Activated CD4-positive, alpha-beta T cell treated with anti-CD3 and anti-CD28 coated beads, Interleukin-2, amount 10 ng/mL, durations not matched to agents 24 days and 14 days (primary cell): ENCODE data around the gene CD69. TPM values are rescaled to one million over a fixed set of nuclear protein-coding genes. Genes with fewer than 3 reads are reported as not detected.
"Not testable (repeated sequence)": the region's sequence is repeated elsewhere in the genome, so short reads cannot be mapped to it uniquely, and the experiment has no call there.

Experiments used
- DNase-seq: peaks from one replicate; pipeline ENCODE4 v3.0.0; 2022
- H3K27ac Mint-ChIP-seq: one replicate; pipeline ENCODE4 v1.8.0; 2022; ENCODE audit warnings: mild to moderate bottlenecking, mixed read lengths
- H3K27me3 Mint-ChIP-seq: one replicate; pipeline ENCODE4 v1.8.0; 2022; ENCODE audit warnings: mixed read lengths
- H3K36me3 Mint-ChIP-seq: one replicate; pipeline ENCODE4 v1.8.0; 2022; ENCODE audit warnings: low read depth, mild to moderate bottlenecking, mixed read lengths
- H3K4me1 Mint-ChIP-seq: one replicate; pipeline ENCODE4 v1.8.0; 2021; ENCODE audit warnings: mixed read lengths
- H3K4me3 Mint-ChIP-seq: one replicate; pipeline ENCODE4 v1.8.0; 2022; ENCODE audit warnings: mild to moderate bottlenecking, moderate library complexity, mixed read lengths
- H3K9me3 Mint-ChIP-seq: one replicate; pipeline ENCODE4 v1.8.0; 2021; ENCODE audit warnings: mixed read lengths
- intact Hi-C: fragments of 100-400 bp; cut with micrococcal nuclease; formaldehyde crosslinking; loops from one replicate; pipeline ENCODE4 v1.15.1; 2023
- total RNA-seq: library from RNA; stranded (reverse); gene quantifications from 2 replicates; pipeline ENCODE4 v1.2.3, GENCODE V29; 2022

The CD69 gene
- total RNA-seq, 1 donor from 2014 or later, result 111 TPM

GRCh38 chr12:9751204-9752144 lies 9.2 kb downstream of the CD69 start:
- Mint-ChIP-seq H3K36me3 (peaks cover 45% of the 10 kb centered on the region), H3K27ac (peak overlapping the region; percentile 72), H3K4me1 (peaks cover 51% of the 10 kb centered on the region), H3K27me3 (no peaks in the 10 kb centered on the region), H3K4me3 (peak overlapping the region; percentile 53), H3K9me3 (no peaks in the 10 kb centered on the region)
- intact Hi-C loops, result no loop called here
- peak; percentile 80 for DNase-seq

- intact Hi-C loops, result loop anchor here (1.0 kb wide), 2 partner anchors 48 to 64 kb away; no protein-coding TSS in a partner anchor
- H3K36me3 Mint-ChIP-seq, result peaks cover 37% of the 10 kb centered on the region
- H3K9me3 Mint-ChIP-seq, result no peaks in the 10 kb centered on the region
- peaks cover 46% of the 10 kb centered on the region for H3K4me1 Mint-ChIP-seq
- H3K4me3 Mint-ChIP-seq, result peak overlapping the region; percentile 55
- no peaks in the 10 kb centered on the region for H3K27me3 Mint-ChIP-seq
- peak overlapping the region; percentile 70 for H3K27ac Mint-ChIP-seq
- peak; percentile 89 for DNase-seq
Measured at GRCh38 chr12:9750276-9751203, 10.2 kb downstream of the CD69 start.

- H3K27ac Mint-ChIP-seq, result no peak overlapping the region
- no peak overlapping the region for H3K4me3 Mint-ChIP-seq
- no peaks in the 10 kb centered on the region for H3K9me3 Mint-ChIP-seq
- H3K4me1 Mint-ChIP-seq, result peaks cover 46% of the 10 kb centered on the region
- no peak for DNase-seq
- H3K27me3 Mint-ChIP-seq, result no peaks in the 10 kb centered on the region
- H3K36me3 Mint-ChIP-seq, result peaks cover 29% of the 10 kb centered on the region
- intact Hi-C loops, result loop anchor here (1.0 to 10.0 kb wide), 4 partner anchors 49 to 385 kb away; partner anchors contain the start of gene CLEC12B
Measured at GRCh38 chr12:9749640-9750039, 11.1 kb downstream of the CD69 start.

- no peaks in the 10 kb centered on the region for H3K27me3 Mint-ChIP-seq
- no peak for DNase-seq
- no peak overlapping the region for H3K27ac Mint-ChIP-seq
- no peak overlapping the region for H3K4me3 Mint-ChIP-seq
- peaks cover 6% of the 10 kb centered on the region for H3K36me3 Mint-ChIP-seq
- peaks cover 3% of the 10 kb centered on the region for H3K9me3 Mint-ChIP-seq
- intact Hi-C loops, result loop anchor here (10.0 kb wide), 2 partner anchors 270 to 380 kb away; partner anchors contain the start of gene CLEC12B
- H3K4me1 Mint-ChIP-seq, result peaks cover 48% of the 10 kb centered on the region
Measured at GRCh38 chr12:9745199-9745598, 15.5 kb downstream of the CD69 start.

- DNase-seq, result peak; percentile 84
- Mint-ChIP-seq H3K27ac (peak overlapping the region; percentile 95), H3K9me3 (peaks cover 3% of the 10 kb centered on the region), H3K4me3 (peak overlapping the region; percentile 57), H3K4me1 (peaks cover 58% of the 10 kb centered on the region), H3K36me3 (peaks cover 10% of the 10 kb centered on the region), H3K27me3 (no peaks in the 10 kb centered on the region)
- intact Hi-C loops, result loop anchor here (1.0 to 10.0 kb wide), 7 partner anchors 52 to 378 kb away; partner anchors contain the start of genes CLEC12B and CLEC2B
Measured at GRCh38 chr12:9742661-9743060, 18.0 kb downstream of the CD69 start.

GRCh38 chr12:9741726-9742125 lies 19.0 kb downstream of the CD69 start:
- peaks cover 3% of the 10 kb centered on the region for H3K9me3 Mint-ChIP-seq
- H3K4me1 Mint-ChIP-seq, result peaks cover 61% of the 10 kb centered on the region

GRCh38 chr12:9740106-9740750 lies 20.5 kb downstream of the CD69 start:
- H3K9me3 Mint-ChIP-seq, result peaks cover 3% of the 10 kb centered on the region
- no peaks in the 10 kb centered on the region for H3K27me3 Mint-ChIP-seq
- intact Hi-C loops, result loop anchor here (2.0 to 10.0 kb wide), 4 partner anchors 31 to 375 kb away; partner anchors contain the start of gene CLEC12B
- DNase-seq, result peak; percentile 74
- H3K4me1 Mint-ChIP-seq, result peaks cover 68% of the 10 kb centered on the region
- peak overlapping the region; percentile 74 for H3K4me3 Mint-ChIP-seq
- peak overlapping the region; percentile 83 for H3K27ac Mint-ChIP-seq
- H3K36me3 Mint-ChIP-seq, result peaks cover 12% of the 10 kb centered on the region

More at GRCh38 chr12:9741726-9742125, 19.0 kb downstream of the CD69 start:
- Mint-ChIP-seq H3K4me3 (peak overlapping the region; percentile 57), H3K36me3 (peaks cover 12% of the 10 kb centered on the region), H3K27me3 (no peaks in the 10 kb centered on the region), H3K27ac (peak overlapping the region; percentile 96)
- peak; percentile 94 for DNase-seq
- intact Hi-C loops, result loop anchor here (1.0 to 10.0 kb wide), 11 partner anchors 8 to 377 kb away; partner anchors contain the start of genes CLEC12B, CLEC2B and CLECL1

- H3K36me3 Mint-ChIP-seq, result peaks cover 12% of the 10 kb centered on the region
- not testable (repeated sequence) for DNase-seq, H3K27ac Mint-ChIP-seq, H3K4me3 Mint-ChIP-seq, H3K9me3 Mint-ChIP-seq, H3K27me3 Mint-ChIP-seq
- peaks cover 61% of the 10 kb centered on the region for H3K4me1 Mint-ChIP-seq
- intact Hi-C loops, result loop anchor here (2.0 to 10.0 kb wide), 5 partner anchors 31 to 495 kb away; partner anchors contain the start of gene CLEC12B
Measured at GRCh38 chr12:9739404-9740105, 21.1 kb downstream of the CD69 start.

- not testable (repeated sequence) for H3K9me3 Mint-ChIP-seq, DNase-seq, H3K27me3 Mint-ChIP-seq
- intact Hi-C loops, result loop anchor here (10.0 kb wide), 1 partner anchor 494 kb away; no protein-coding TSS in a partner anchor
- peaks cover 12% of the 10 kb centered on the region for H3K36me3 Mint-ChIP-seq
- peaks cover 62% of the 10 kb centered on the region for H3K4me1 Mint-ChIP-seq
- H3K4me3 Mint-ChIP-seq, result peak overlapping the region; percentile 42
- H3K27ac Mint-ChIP-seq, result peak overlapping the region; percentile 61
Measured at GRCh38 chr12:9738905-9739304, 21.8 kb downstream of the CD69 start.

- intact Hi-C loops, result loop anchor here (10.0 kb wide), 1 partner anchor 492 kb away; no protein-coding TSS in a partner anchor
- H3K36me3 Mint-ChIP-seq, result peaks cover 15% of the 10 kb centered on the region
- peak overlapping the region; percentile 61 for H3K4me3 Mint-ChIP-seq
- H3K9me3 Mint-ChIP-seq, result peaks cover 3% of the 10 kb centered on the region
- peak overlapping the region; percentile 80 for H3K27ac Mint-ChIP-seq
- no peak for DNase-seq
- no peaks in the 10 kb centered on the region for H3K27me3 Mint-ChIP-seq
- H3K4me1 Mint-ChIP-seq, result peaks cover 60% of the 10 kb centered on the region
Measured at GRCh38 chr12:9736936-9737705, 23.6 kb downstream of the CD69 start.

GRCh38 chr12:9735601-9736000 lies 25.1 kb downstream of the CD69 start:
- no peak overlapping the region for H3K27ac Mint-ChIP-seq

More at GRCh38 chr12:9735601-9736000, 25.1 kb downstream of the CD69 start:
- intact Hi-C loops, result loop anchor here (10.0 kb wide), 1 partner anchor 491 kb away; no protein-coding TSS in a partner anchor
- H3K27me3 Mint-ChIP-seq, result no peaks in the 10 kb centered on the region
- H3K9me3 Mint-ChIP-seq, result peaks cover 2% of the 10 kb centered on the region
- no peak overlapping the region for H3K4me3 Mint-ChIP-seq
- no peak for DNase-seq
- peaks cover 61% of the 10 kb centered on the region for H3K4me1 Mint-ChIP-seq
- peaks cover 13% of the 10 kb centered on the region for H3K36me3 Mint-ChIP-seq
